ENCODE results near the gene HSPG2. TPM values are rescaled to one million over a fixed set of nuclear protein-coding genes. Genes with fewer than 3 reads are reported as not detected.
A peak's percentile ranks its signal among the peaks of the same experiment; 100 is the strongest.

HSPG2 gene
- total RNA-seq, 1 experiment from 2014 or later, result 58.9 TPM

DNA sequence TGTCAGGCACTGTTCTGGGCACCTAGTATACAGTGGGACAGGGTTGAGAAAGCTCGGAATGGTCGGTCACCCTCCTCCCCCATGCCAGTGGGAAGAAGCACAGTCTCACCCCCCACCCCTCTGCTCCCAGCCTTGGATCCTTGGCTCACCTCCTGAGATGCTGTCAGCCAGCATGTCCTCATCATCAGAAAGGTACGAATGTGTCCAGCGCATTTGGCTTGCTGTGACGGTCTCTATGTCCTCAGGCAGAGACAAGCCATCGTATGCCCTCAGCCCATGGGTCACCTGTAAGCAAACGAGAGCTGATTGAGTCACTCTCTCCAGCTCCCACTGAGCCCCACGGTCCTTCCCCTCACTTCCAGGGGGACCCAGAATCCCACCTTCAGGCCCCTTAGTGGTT lies 41.1 kb downstream of the HSPG2 start:
- peaks cover 4% of the 10 kb centered on the region for H3K4me1 Mint-ChIP-seq (ENCODE audit: insufficient read depth, unreplicated experiment)
- H3K36me3 Mint-ChIP-seq (ENCODE audit: insufficient read depth, unreplicated experiment), result peaks cover 20% of the 10 kb centered on the region
- TF ChIP-seq, protein P1, sequence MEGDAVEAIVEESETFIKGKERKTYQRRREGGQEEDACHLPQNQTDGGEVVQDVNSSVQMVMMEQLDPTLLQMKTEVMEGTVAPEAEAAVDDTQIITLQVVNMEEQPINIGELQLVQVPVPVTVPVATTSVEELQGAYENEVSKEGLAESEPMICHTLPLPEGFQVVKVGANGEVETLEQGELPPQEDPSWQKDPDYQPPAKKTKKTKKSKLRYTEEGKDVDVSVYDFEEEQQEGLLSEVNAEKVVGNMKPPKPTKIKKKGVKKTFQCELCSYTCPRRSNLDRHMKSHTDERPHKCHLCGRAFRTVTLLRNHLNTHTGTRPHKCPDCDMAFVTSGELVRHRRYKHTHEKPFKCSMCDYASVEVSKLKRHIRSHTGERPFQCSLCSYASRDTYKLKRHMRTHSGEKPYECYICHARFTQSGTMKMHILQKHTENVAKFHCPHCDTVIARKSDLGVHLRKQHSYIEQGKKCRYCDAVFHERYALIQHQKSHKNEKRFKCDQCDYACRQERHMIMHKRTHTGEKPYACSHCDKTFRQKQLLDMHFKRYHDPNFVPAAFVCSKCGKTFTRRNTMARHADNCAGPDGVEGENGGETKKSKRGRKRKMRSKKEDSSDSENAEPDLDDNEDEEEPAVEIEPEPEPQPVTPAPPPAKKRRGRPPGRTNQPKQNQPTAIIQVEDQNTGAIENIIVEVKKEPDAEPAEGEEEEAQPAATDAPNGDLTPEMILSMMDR (IDR thresholded peaks at IDR 0.05; ENCODE audit: unreplicated experiment), result no peak
- BruUV-seq (replicated peaks), result no TSS peak
- CTCF ChIA-PET, result no interaction called here
- intact Hi-C loops (cut with micrococcal nuclease), result no loop called here
- POLR2A ChIA-PET, result interaction anchor here (0.7 kb wide), 1 partner anchor 9 kb away, joined by 4 read pairs; no protein-coding TSS in a partner anchor
- H3K27ac Mint-ChIP-seq (ENCODE audit: low read depth, unreplicated experiment), result no peak overlapping the region
- H3K27me3 Mint-ChIP-seq (ENCODE audit: insufficient read depth, unreplicated experiment), result no peaks in the 10 kb centered on the region
- no peaks in the 10 kb centered on the region for H3K9me3 Mint-ChIP-seq (ENCODE audit: unreplicated experiment)
- H3K4me3 Mint-ChIP-seq (ENCODE audit: unreplicated experiment), result no peak overlapping the region
- DNase-seq (ENCODE audit: unreplicated experiment), result no peak

DNA sequence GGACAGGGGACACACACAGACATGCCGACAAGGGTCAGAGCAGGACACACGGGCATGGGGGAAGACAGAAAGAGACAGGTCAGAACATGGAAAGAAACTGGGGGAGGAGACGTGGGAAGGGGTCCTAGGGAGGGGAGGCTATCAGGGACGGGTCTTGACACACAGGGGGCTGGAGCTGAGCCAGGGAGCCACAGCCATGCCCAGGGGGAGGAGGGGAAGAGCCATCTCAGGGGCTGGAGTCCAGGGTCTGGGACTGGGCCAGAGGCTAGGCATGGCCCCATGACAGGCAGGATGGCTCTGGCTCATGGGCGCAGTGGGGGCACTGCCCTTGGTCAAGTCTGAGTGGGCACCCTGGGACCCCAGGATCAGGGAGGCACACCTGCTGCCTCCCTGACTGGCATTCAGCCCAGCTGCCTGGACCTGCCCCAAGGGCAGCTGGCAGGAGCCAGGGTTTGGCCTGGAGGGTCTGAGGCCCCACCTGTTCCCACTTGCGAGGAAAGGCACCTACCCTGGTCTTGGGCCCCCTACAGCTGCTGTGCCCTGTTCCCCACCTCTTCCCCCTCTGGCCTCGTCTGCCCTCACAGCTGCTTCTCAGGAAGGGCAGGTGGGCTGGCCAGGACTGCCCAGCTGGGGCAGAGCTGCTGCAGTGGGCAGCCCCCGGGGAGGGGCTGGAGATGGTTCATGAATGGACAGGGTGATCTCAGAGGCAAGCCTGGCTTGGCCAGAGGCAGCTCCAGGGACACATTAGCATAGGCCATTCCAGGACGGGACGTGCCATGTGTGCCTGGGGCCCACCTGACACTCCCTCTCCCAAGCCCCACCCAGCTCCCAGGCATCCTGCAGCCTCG lies 42.9 kb downstream of the HSPG2 start:
- peaks cover 4% of the 10 kb centered on the region for H3K4me1 Mint-ChIP-seq (ENCODE audit: insufficient read depth, unreplicated experiment)
- H3K9me3 Mint-ChIP-seq (ENCODE audit: unreplicated experiment), result no peaks in the 10 kb centered on the region
- CTCF ChIA-PET, result no interaction called here
- intact Hi-C loops (cut with micrococcal nuclease), result no loop called here
- no TSS peak for BruUV-seq (replicated peaks)
- H3K36me3 Mint-ChIP-seq (ENCODE audit: insufficient read depth, unreplicated experiment), result peaks cover 23% of the 10 kb centered on the region
- POLR2A ChIA-PET, result no interaction called here
- peak overlapping the region; percentile 26 for H3K27ac Mint-ChIP-seq (ENCODE audit: low read depth, unreplicated experiment)
- no peak for DNase-seq (ENCODE audit: unreplicated experiment)
- H3K27me3 Mint-ChIP-seq (ENCODE audit: insufficient read depth, unreplicated experiment), result no peaks in the 10 kb centered on the region
- TF ChIP-seq, protein P1 (IDR thresholded peaks at IDR 0.05; ENCODE audit: unreplicated experiment), result no peak
- H3K4me3 Mint-ChIP-seq (ENCODE audit: unreplicated experiment), result no peak overlapping the region

DNA sequence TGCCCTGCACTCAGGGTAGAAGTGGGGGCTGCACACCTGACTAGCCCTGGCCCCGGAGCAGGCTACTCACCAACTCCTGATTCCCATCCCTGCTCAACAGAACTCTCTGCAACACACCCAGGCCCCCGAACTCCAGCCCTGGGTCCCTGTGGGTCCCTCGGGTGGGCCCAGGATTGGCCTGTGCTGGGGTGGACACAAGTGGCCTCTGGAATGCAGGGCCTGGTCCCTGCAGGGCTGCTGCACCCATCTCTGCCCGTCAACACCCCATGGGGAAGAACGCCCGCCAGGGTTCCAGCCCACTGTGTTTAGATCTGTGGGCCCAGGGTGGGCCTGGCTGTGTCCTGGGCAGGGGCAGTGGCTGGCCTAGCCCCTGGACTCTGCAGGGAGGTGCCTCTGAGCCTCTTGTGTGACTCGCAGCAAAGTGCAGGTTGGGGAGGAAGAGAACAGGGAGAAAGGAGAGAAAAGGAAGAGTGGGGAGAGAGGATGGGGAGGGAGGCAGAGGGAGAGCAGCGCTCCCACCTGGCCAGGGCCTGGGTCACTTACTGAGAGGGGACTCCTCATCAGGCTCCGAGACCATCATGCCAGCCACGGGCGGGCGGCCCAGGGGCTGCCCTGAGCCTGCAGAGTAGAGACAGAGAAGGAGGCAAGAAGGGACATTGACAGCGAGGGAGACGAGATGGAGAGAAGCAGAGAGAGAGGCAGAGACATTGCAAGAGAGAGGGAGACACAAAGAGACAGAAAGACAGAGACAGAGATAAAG lies 43.9 kb downstream of the HSPG2 start:
- H3K36me3 Mint-ChIP-seq (ENCODE audit: insufficient read depth, unreplicated experiment), result peaks cover 34% of the 10 kb centered on the region
- ChIA-PET POLR2A (no interaction called here), CTCF (no interaction called here)
- no peaks in the 10 kb centered on the region for H3K27me3 Mint-ChIP-seq (ENCODE audit: insufficient read depth, unreplicated experiment)
- no peaks in the 10 kb centered on the region for H3K9me3 Mint-ChIP-seq (ENCODE audit: unreplicated experiment)
- intact Hi-C loops (cut with micrococcal nuclease), result no loop called here
- H3K4me3 Mint-ChIP-seq (ENCODE audit: unreplicated experiment), result no peak overlapping the region
- H3K27ac Mint-ChIP-seq (ENCODE audit: low read depth, unreplicated experiment), result no peak overlapping the region
- DNase-seq (ENCODE audit: unreplicated experiment), result no peak
- BruUV-seq (replicated peaks), result no TSS peak
- TF ChIP-seq, protein P1 (IDR thresholded peaks at IDR 0.05; ENCODE audit: unreplicated experiment), result no peak
- peaks cover 4% of the 10 kb centered on the region for H3K4me1 Mint-ChIP-seq (ENCODE audit: insufficient read depth, unreplicated experiment)

Data from MCF 10A (cell line).